GM12892 (cell line): ENCODE data around the gene LTB.

Experiments used
- POLR2A ChIP-seq: IDR thresholded peaks from 2 replicates; pipeline ENCODE4 v1.6.1; 2011; ENCODE audit warnings: low read depth, low read length, control low read depth
- POLR2AphosphoS5 ChIP-seq: IDR thresholded peaks from 2 replicates; pipeline ENCODE4 v1.6.1; 2011; ENCODE audit warnings: low read depth, low read length, control low read depth
- TAF1 ChIP-seq: IDR thresholded peaks from 2 replicates; pipeline ENCODE4 v1.6.1; 2011; ENCODE audit warnings: low read depth, mild to moderate bottlenecking, control low read depth, low read length, borderline replicate concordance

DNA sequence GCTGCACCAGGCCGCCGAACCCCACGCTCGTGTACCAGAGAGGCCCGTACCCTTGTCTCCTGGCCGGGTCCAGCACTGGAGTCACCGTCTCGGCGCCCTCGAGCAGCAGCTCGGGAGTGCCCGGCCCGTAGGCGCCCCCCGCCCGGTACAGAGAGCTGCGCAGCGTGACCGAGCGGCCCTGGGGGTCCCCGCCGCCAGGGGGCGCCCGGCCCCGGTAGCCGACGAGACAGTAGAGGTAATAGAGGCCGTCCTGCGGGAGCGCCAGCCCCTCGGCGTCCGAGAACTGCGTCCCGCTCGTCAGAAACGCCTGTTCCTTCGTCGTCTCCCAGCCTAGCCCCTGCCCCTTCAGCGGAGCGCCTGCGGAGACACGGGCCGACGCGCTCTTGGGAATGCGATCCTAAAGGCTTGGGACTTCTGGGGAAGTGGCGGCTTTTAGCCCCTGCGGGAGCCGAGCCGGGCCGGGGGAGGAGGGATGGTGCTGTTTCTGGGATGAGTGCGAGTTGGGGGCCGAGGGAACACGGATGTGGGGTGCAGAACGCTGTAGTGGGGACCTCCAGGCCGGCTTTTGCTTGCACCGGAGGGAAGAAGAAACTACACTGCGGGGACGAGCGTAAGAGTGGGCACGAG is 1.3 kb downstream of the LTB start:
- TF ChIP-seq POLR2AphosphoS5 (peak; percentile 40; the same call in 1 of the 2 replicates), TAF1 (no peak; the same call in 1 of the 2 replicates), POLR2A (peak; percentile 69; the same call in 1 of the 2 replicates)
